ENCODE measurements around the gene ABCA12. TPM values are rescaled to one million over a fixed set of nuclear protein-coding genes. Genes with fewer than 3 reads are reported as not detected.
A peak's percentile ranks its signal among the peaks of the same experiment; 100 is the strongest.

ABCA12 gene
- total RNA-seq, 2 donors from 2014 or later, result 0.07 TPM; not detected in 1

DNA sequence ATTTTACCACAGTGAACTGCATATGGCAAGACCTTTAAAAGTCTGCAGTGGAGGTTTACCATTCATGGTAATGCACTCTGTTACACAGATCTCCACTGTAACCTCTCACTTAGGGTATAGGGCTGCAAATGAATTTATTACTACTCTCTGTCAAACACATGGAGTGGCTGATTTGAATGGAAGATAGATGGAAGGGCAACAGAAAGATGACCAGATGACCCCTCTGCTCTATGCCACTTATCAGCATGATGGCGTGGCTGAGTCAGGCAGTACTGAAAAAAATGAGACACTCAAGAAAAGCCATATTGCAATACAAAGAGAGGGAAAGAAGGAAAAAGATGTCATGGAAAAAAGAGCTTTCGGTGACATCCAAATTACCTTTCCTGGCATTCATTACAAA lies 72.3 kb downstream of the ABCA12 start:
- no peaks in the 10 kb centered on the region for H3K9me3 Mint-ChIP-seq
- H3K27ac Mint-ChIP-seq, result no peak overlapping the region
- H3K27me3 Mint-ChIP-seq (ENCODE audit: insufficient read depth), result no peaks in the 10 kb centered on the region
- Histone ChIP-seq H3K9ac (ENCODE audit: extremely low read depth, low read length, poor library complexity, severe bottlenecking) (no peak overlapping the region), H3K4me1 (ENCODE audit: control insufficient read depth, insufficient read depth, low read length) (no peaks in the 10 kb centered on the region), H3K36me3 (ENCODE audit: control insufficient read depth, insufficient read depth, low read length) (no peaks in the 10 kb centered on the region), H3K9me3 (ENCODE audit: control insufficient read depth, low read length) (no peaks in the 10 kb centered on the region), H3K27me3 (ENCODE audit: control insufficient read depth, insufficient read depth, low read length, poor library complexity, severe bottlenecking) (no peaks in the 10 kb centered on the region), H3K4me3 (ENCODE audit: low read length) (no peak overlapping the region), H3K27ac (ENCODE audit: low read depth, low read length) (no peak overlapping the region)
- TF ChIP-seq, protein P1, sequence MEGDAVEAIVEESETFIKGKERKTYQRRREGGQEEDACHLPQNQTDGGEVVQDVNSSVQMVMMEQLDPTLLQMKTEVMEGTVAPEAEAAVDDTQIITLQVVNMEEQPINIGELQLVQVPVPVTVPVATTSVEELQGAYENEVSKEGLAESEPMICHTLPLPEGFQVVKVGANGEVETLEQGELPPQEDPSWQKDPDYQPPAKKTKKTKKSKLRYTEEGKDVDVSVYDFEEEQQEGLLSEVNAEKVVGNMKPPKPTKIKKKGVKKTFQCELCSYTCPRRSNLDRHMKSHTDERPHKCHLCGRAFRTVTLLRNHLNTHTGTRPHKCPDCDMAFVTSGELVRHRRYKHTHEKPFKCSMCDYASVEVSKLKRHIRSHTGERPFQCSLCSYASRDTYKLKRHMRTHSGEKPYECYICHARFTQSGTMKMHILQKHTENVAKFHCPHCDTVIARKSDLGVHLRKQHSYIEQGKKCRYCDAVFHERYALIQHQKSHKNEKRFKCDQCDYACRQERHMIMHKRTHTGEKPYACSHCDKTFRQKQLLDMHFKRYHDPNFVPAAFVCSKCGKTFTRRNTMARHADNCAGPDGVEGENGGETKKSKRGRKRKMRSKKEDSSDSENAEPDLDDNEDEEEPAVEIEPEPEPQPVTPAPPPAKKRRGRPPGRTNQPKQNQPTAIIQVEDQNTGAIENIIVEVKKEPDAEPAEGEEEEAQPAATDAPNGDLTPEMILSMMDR (conservative IDR thresholded peaks at IDR 0.05), result no peak
- H3K4me3 Mint-ChIP-seq, result no peak overlapping the region
- no peaks in the 10 kb centered on the region for H3K36me3 Mint-ChIP-seq (ENCODE audit: low read depth)
- H3K4me1 Mint-ChIP-seq, result no peaks in the 10 kb centered on the region
- 94 to 100% methylated on average over 1 to 2 of the region's 2 CpGs for WGBS, 2 experiments (ENCODE audit: insufficient coverage in 1 of 2, insufficient read length in 1 of 2)
- DNase-seq, result no peak

DNA sequence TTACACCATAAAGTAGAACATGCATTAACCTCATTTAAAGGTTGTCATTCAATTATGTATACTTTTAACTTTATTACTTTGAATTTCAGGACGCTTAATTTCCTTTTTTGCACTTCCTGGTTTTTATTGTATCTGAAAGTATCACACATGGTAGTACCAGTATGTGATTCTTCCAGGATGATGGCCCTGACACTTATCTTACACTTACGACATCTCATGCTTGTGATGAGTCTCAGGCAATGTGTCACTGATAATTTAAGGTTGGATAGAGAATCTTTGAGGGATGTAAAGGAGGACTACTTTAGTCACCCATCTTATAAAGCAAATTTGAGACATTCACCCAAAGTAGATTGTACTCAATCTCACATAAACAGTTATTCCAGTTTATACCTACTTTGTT lies 74.9 kb downstream of the ABCA12 start:
- H3K4me1 ChIP-seq (ENCODE audit: control insufficient read depth, insufficient read depth, low read length), result no peaks in the 10 kb centered on the region
- H3K36me3 ChIP-seq (ENCODE audit: control insufficient read depth, insufficient read depth, low read length), result no peaks in the 10 kb centered on the region
- H3K36me3 Mint-ChIP-seq (ENCODE audit: low read depth), result no peaks in the 10 kb centered on the region
- DNase-seq, result no peak
- WGBS, 2 experiments (ENCODE audit: insufficient coverage in 1 of 2, insufficient read length in 1 of 2), result 89% methylated on average over 2 of the region's 2 CpGs; no CpG with 5 or more reads in 1 of the 2 experiments
- no peak overlapping the region for H3K27ac Mint-ChIP-seq
- TF ChIP-seq, protein P1 (conservative IDR thresholded peaks at IDR 0.05), result no peak
- no peaks in the 10 kb centered on the region for H3K9me3 ChIP-seq (ENCODE audit: control insufficient read depth, low read length)
- H3K9me3 Mint-ChIP-seq, result no peaks in the 10 kb centered on the region
- no peak overlapping the region for H3K4me3 Mint-ChIP-seq
- H3K27me3 ChIP-seq (ENCODE audit: control insufficient read depth, insufficient read depth, low read length, poor library complexity, severe bottlenecking), result no peaks in the 10 kb centered on the region
- H3K4me1 Mint-ChIP-seq, result no peaks in the 10 kb centered on the region
- no peak overlapping the region for H3K27ac ChIP-seq (ENCODE audit: low read depth, low read length)
- no peaks in the 10 kb centered on the region for H3K27me3 Mint-ChIP-seq (ENCODE audit: insufficient read depth)
- H3K9ac ChIP-seq (ENCODE audit: extremely low read depth, low read length, poor library complexity, severe bottlenecking), result no peak overlapping the region
- no peak overlapping the region for H3K4me3 ChIP-seq (ENCODE audit: low read length)

DNA sequence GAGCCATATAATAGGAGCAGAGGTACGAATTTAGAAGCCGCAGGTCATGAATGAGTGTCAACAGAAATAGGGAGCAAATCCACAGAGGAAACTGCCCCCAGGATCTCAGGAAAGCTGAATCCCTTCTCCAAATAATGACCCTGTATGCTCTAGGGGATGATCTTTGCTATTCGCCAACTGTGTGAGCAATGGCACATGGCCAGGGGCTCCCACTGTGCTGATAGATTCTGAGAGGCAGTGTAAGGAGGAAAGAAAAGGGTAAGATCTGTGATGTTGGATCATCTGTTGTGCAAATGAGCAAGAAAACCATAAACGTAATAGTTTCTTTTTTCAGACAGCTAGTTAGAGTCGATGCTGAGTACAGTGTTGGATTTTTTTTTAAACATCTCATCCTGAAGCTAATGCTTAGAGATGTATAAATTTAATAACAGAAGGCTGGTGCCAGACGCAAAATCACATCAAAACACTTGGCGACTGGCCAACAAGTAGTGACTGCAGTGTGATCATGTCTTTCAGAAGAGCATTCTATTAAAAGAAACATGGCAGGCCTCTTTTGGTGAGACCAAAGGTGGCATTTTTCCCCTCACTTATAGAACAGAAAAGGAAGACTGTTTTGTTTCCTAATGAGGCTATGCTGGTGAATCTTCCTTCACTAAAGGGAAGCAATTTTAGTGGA lies 77.4 kb downstream of the ABCA12 start:
- TF ChIP-seq, protein P1 (conservative IDR thresholded peaks at IDR 0.05), result no peak
- H3K9me3 Mint-ChIP-seq, result no peaks in the 10 kb centered on the region
- Histone ChIP-seq H3K9ac (ENCODE audit: extremely low read depth, low read length, poor library complexity, severe bottlenecking) (no peak overlapping the region), H3K4me3 (ENCODE audit: low read length) (no peak overlapping the region), H3K4me1 (ENCODE audit: control insufficient read depth, insufficient read depth, low read length) (no peaks in the 10 kb centered on the region), H3K9me3 (ENCODE audit: control insufficient read depth, low read length) (no peaks in the 10 kb centered on the region), H3K36me3 (ENCODE audit: control insufficient read depth, insufficient read depth, low read length) (no peaks in the 10 kb centered on the region), H3K27me3 (ENCODE audit: control insufficient read depth, insufficient read depth, low read length, poor library complexity, severe bottlenecking) (no peaks in the 10 kb centered on the region), H3K27ac (ENCODE audit: low read depth, low read length) (peak overlapping the region; percentile 45)
- H3K27me3 Mint-ChIP-seq (ENCODE audit: insufficient read depth), result no peaks in the 10 kb centered on the region
- no peaks in the 10 kb centered on the region for H3K36me3 Mint-ChIP-seq (ENCODE audit: low read depth)
- no peaks in the 10 kb centered on the region for H3K4me1 Mint-ChIP-seq
- H3K27ac Mint-ChIP-seq, result no peak overlapping the region
- DNase-seq, result no peak
- H3K4me3 Mint-ChIP-seq, result no peak overlapping the region
- 84 to 92% methylated on average over 7 of the region's 7 CpGs for WGBS, 2 experiments (ENCODE audit: insufficient coverage in 1 of 2, insufficient read length in 1 of 2)

All from endodermal cell (in vitro differentiated cells).